MM.1S (cell line): Measurements from ENCODE around the gene DOCK11.

ENCODE experiments used
- DNase-seq: peaks from one replicate; pipeline ENCODE4 v3.0.0-alpha.2; 2015
- H2AFZ ChIP-seq: fragments of 300-600 bp; sonication (generic); 2 replicates; pipeline ENCODE4 v1.6.0; 2016; ENCODE audit warnings: antibody characterized with exemption, low read length
- H3F3A ChIP-seq: fragments of 300-600 bp; sonication (generic); 2 replicates; pipeline ENCODE4 v1.6.1; 2016; ENCODE audit warnings: mild to moderate bottlenecking, antibody characterized with exemption, low read length, moderate library complexity, mixed read lengths; ENCODE audit not compliant: insufficient read depth
- H3K27ac ChIP-seq: fragments of 300-600 bp; sonication (generic); 2 replicates; pipeline ENCODE4 v1.5.1; 2016; ENCODE audit warnings: mild to moderate bottlenecking, low read length
- H3K27me3 ChIP-seq: fragments of 300-600 bp; sonication (generic); replicated peaks from 2 replicates; pipeline ENCODE4 v1.6.0; 2016; ENCODE audit warnings: low read length; ENCODE audit not compliant: insufficient read depth
- H3K36me3 ChIP-seq: fragments of 300-600 bp; sonication (generic); replicated peaks from 2 replicates; pipeline ENCODE4 v1.6.1; 2016; ENCODE audit warnings: mild to moderate bottlenecking, low read length, mixed read lengths; ENCODE audit not compliant: insufficient read depth
- H3K4me1 ChIP-seq: fragments of 300-600 bp; sonication (generic); 2 replicates; pipeline ENCODE4 v1.6.1; 2016; ENCODE audit warnings: low read length, mixed read lengths
- H3K4me2 ChIP-seq: fragments of 300-600 bp; sonication (generic); 2 replicates; pipeline ENCODE4 v1.6.0; 2016; ENCODE audit warnings: low read depth, low read length
- H3K4me3 ChIP-seq: fragments of 300-600 bp; sonication (generic); 2 replicates; pipeline ENCODE4 v1.5.1; 2016; ENCODE audit warnings: low read length, mixed read lengths
- H3K79me2 ChIP-seq: fragments of 300-600 bp; sonication (generic); 2 replicates; pipeline ENCODE4 v1.6.1; 2016; ENCODE audit warnings: mixed run types, low read length, mixed read lengths
- H3K9ac ChIP-seq: fragments of 300-600 bp; sonication (generic); 2 replicates; pipeline ENCODE4 v1.6.1; 2016; ENCODE audit warnings: low read length, mixed read lengths
- H3K9me2 ChIP-seq: fragments of 300-600 bp; sonication (generic); replicated peaks from 2 replicates; pipeline ENCODE4 v1.6.1; 2016; ENCODE audit warnings: mild to moderate bottlenecking, low read length, mixed read lengths; ENCODE audit not compliant: insufficient read depth
- H3K9me3 ChIP-seq: fragments of 300-600 bp; sonication (generic); replicated peaks from 2 replicates; pipeline ENCODE4 v1.6.1; 2016; ENCODE audit warnings: mild to moderate bottlenecking, low read length, mixed read lengths; ENCODE audit not compliant: insufficient read depth
- H4K20me1 ChIP-seq: fragments of 300-600 bp; sonication (generic); 2 replicates; pipeline ENCODE4 v1.6.1; 2016; ENCODE audit warnings: mild to moderate bottlenecking, low read length, moderate library complexity, mixed read lengths; ENCODE audit not compliant: insufficient read depth
- CTCF ChIP-seq: fragments of 300-600 bp; sonication (generic); IDR thresholded peaks from 2 replicates; pipeline ENCODE4 v1.5.1; 2016; ENCODE audit warnings: antibody characterized with exemption, low read length, mixed read lengths
- EZH2 ChIP-seq: fragments of 300-600 bp; sonication (generic); optimal IDR thresholded peaks from 2 replicates; pipeline ENCODE3; 2017; ENCODE audit warnings: low read depth, mild to moderate bottlenecking, antibody characterized with exemption, low read length, mixed read lengths
- EZH2phosphoT487 ChIP-seq: fragments of 300-600 bp; sonication (generic); IDR thresholded peaks from 2 replicates; pipeline ENCODE4 v1.6.1; 2018; ENCODE audit warnings: antibody characterized with exemption, low read length

DOCK11 gene

GRCh38 chrX:118614150-118614549 is 118.5 kb downstream of the DOCK11 start:
- TF ChIP-seq EZH2 = no peak
- TF ChIP-seq CTCF = no peak
- no peak for TF ChIP-seq EZH2phosphoT487
- no peak overlapping the region for H3K9ac ChIP-seq
- no peak overlapping the region for H2AFZ ChIP-seq
- H3K9me3 ChIP-seq = no peaks in the 10 kb centered on the region
- no peaks in the 10 kb centered on the region for H3K9me2 ChIP-seq
- H3K27ac ChIP-seq = no peak overlapping the region
- H3F3A ChIP-seq = no peaks in the 10 kb centered on the region
- no peaks in the 10 kb centered on the region for H3K79me2 ChIP-seq
- no peaks in the 10 kb centered on the region for H3K36me3 ChIP-seq
- DNase-seq = no peak
- no peaks in the 10 kb centered on the region for H3K4me1 ChIP-seq
- H3K27me3 ChIP-seq = no peaks in the 10 kb centered on the region
- H3K4me3 ChIP-seq = no peak overlapping the region
- H4K20me1 ChIP-seq = no peaks in the 10 kb centered on the region
- no peak overlapping the region for H3K4me2 ChIP-seq

DNA sequence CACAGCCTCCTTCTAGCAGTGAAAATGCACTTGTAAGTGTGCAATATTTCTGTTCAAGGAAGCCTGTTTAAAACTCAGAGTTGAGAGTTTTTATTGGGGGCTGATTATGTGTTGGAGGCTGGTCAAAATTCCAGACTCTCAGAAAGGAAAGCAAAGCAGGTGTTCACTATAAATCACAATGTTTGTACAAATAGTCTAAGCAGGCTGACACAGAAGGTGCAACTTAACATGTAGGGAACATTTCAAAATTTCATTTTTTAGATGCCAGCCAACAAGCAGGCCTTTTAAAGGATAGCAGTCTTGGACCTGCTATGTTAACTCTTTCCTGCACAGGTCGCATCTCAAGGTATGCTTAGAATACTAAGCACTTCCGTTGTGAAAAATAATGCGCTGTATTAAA is 119.5 kb downstream of the DOCK11 start:
- TF ChIP-seq EZH2 (no peak), EZH2phosphoT487 (no peak), CTCF (no peak)
- H3K9me3 ChIP-seq = no peaks in the 10 kb centered on the region
- H3K4me1 ChIP-seq = no peaks in the 10 kb centered on the region
- H3K4me3 ChIP-seq = no peak overlapping the region
- no peaks in the 10 kb centered on the region for H3K9me2 ChIP-seq
- no peaks in the 10 kb centered on the region for H3F3A ChIP-seq
- H3K27me3 ChIP-seq = no peaks in the 10 kb centered on the region
- DNase-seq = no peak
- no peaks in the 10 kb centered on the region for H3K79me2 ChIP-seq
- H4K20me1 ChIP-seq = no peaks in the 10 kb centered on the region
- no peak overlapping the region for H2AFZ ChIP-seq
- H3K36me3 ChIP-seq = no peaks in the 10 kb centered on the region
- H3K4me2 ChIP-seq = no peak overlapping the region
- no peak overlapping the region for H3K9ac ChIP-seq
- H3K27ac ChIP-seq = no peak overlapping the region

DNA sequence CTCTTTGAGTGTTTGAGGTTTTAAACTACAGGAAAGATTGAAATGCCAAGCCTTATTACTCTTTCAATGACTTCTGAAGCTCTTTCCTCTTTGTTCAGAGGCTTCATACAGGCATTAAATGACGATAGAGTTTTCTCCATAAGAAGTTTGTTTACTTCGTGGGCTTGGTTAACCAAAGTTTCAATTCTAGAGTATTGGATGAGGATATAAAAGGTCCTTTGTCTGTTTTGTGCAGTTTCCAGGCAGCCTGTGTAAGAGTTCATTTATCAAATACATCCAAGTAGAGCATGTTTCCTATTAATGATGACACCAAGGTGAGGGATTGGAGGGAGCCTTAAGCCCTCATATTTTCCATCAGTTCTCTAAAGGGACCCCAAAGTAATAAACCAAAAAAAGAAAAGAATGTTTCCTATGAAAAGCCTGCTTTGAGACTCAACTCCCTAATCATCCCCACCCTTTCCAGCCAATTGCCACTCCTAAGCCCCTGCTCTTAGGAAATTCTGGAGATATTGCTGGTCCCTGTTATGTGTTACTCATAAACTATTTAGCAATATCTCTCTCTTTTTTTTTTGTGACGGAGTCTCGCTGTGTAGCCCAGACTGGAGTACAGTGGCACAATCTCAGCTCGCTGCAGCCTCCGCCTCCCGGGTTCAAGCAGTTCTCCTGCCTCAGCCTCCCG is 125.6 kb downstream of the DOCK11 start:
- TF ChIP-seq CTCF = no peak
- H3F3A ChIP-seq = no peaks in the 10 kb centered on the region

More for the DNA sequence above, 125.6 kb downstream of the DOCK11 start:
- no peaks in the 10 kb centered on the region for H3K9me2 ChIP-seq
- no peaks in the 10 kb centered on the region for H4K20me1 ChIP-seq
- no peaks in the 10 kb centered on the region for H3K4me1 ChIP-seq
- H3K27ac ChIP-seq = no peak overlapping the region
- H3K4me2 ChIP-seq = no peak overlapping the region
- H3K79me2 ChIP-seq = no peaks in the 10 kb centered on the region
- no peak for DNase-seq
- H3K9me3 ChIP-seq = no peaks in the 10 kb centered on the region
- no peak overlapping the region for H3K9ac ChIP-seq
- H2AFZ ChIP-seq = no peak overlapping the region
- no peak overlapping the region for H3K4me3 ChIP-seq
- no peaks in the 10 kb centered on the region for H3K36me3 ChIP-seq
- H3K27me3 ChIP-seq = no peaks in the 10 kb centered on the region
